T47D (cell line): ENCODE measurements around the gene PMEPA1.

Experiments used
- DNase-seq, 2 experiments: peaks; one replicate each; pipeline versions ENCODE4 v3.0.0 to v3.0.0-alpha.2; 2011 to 2012; ENCODE audit warnings: low read depth in 1 of 2, low spot score in 1 of 2
- JUND ChIP-seq: IDR thresholded peaks from 2 replicates; pipeline ENCODE4 v1.6.1; 2012; ENCODE audit warnings: low read depth
- in situ Hi-C: cut with HindIII; loops from 2 replicates; pipeline ENCODE4 v1.10.0; 2016; ENCODE audit warnings: low sequenced_read_pairs, low pct_unique_long_range_greater_than_20kb

The PMEPA1 gene

DNA sequence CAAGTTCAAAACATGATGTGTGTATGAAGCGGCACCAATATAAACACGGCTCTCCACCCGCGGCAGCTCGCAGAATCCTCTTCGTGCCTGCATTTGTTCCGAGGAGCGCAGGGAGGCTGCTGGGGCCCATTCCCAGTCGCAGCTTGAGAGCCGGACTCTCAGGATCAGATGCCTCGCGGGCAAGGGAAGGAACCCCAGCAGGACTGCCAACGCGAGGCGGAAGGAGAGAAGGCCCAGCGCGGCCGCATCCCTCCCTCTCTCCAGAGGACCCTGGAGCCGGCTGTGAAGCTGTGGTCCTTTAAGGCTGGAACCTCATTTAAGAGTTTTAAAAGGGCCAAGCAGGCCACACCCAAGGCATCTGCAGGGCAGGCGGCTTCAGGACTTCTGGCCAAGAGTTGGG, 45.3 kb downstream of the PMEPA1 start:
- in situ Hi-C loops: no loop called here
- TF ChIP-seq JUND: no peak
- no peak for DNase-seq

DNA sequence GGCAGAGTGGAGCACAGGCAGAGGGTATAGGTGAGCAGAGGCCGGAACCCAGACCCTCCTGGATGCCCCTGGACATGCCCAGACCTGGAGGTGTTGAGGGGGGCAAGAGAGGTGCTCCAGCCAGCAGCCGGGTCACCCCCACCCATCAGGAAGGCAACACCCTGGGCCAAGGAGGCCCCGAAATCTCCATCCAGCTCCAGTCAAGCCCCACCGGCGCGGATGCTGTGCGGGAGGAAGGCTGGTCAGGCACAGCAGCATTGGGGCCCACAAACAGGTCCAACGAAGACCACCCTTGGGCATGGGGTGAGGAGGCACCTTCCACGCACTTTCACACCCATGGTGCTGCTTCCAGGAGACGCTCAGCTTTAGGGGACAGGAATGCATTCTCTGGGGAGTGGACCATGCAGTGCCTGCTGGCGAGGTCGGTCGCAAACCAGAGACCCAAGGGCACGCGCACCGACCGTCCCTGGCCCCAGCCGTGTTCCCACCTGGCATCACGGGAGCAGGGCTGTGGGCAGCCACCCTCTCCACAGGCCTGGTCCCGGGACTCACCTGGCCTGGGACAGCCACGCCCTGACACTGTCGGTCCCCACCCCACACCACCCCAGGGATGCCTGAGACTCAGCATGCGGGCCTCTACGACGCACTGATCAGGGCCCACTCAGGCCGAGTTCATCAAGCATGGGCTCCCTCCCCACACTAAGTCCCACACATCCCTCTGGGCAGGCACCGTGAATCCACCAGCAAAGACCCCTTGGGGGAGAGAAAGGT, 45.9 kb downstream of the PMEPA1 start:
- TF ChIP-seq JUND: no peak
- no peak for DNase-seq
- in situ Hi-C loops: no loop called here

DNA sequence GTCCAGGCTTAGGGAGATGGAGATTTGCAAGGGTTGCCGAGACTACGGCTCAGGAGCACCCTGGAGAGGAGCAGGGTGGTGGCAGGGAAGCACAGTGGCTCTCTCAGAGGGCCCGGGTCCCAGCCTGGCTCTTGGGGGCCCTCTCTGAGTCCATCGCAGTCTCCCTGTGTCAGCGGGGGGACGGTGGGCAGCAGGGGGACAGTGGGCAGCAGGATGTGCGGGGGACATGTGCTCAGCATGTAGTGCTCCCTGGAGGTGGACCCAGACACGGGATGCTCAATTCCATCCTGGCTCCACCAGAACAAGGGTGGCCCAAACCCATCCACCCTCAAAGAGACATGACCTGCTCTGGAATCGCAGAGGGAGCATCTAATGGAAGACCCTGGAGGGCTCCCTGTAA, 46.6 kb downstream of the PMEPA1 start:
- no peak for TF ChIP-seq JUND
- in situ Hi-C loops: no loop called here
- no peak for DNase-seq

DNA sequence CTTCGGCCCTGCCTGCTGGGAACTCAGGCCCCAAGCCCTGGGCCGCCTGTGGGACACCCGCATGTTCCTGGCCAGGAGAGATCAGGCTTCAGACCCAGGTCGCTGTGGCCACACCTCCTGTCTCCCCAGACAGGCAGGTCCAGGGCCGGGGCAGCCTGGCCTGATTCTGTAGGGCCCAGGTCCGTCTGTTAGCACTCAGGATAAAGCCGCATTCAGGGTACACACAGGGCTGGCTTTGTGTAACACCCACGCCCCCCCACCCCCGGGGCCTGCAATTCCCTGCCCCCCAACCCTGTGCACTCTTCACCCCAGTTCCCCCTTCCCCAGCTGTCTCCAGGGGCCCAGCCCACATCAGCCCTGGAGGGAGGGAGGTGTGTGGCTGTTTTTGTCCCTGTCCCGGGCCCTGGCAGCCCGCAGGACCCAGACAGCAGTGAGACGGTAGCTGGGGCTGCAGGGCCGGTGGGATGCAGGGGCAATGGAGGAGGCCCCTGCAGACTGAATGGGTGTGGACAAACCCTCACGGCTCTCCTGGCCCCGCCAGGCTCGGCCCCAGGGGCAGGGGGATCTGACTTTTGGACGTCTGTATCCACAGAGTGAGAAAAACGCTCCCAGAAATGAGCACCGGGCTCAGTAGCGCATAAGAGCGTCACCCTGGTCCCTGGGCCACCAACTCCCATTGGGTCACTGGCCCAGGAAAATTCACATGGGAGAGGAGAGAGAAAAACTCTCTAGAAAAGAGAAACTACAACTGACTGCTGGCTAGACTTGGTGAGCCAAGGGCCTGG, 47.2 kb downstream of the PMEPA1 start:
- no peak for DNase-seq
- in situ Hi-C loops: no loop called here
- no peak for TF ChIP-seq JUND

DNA sequence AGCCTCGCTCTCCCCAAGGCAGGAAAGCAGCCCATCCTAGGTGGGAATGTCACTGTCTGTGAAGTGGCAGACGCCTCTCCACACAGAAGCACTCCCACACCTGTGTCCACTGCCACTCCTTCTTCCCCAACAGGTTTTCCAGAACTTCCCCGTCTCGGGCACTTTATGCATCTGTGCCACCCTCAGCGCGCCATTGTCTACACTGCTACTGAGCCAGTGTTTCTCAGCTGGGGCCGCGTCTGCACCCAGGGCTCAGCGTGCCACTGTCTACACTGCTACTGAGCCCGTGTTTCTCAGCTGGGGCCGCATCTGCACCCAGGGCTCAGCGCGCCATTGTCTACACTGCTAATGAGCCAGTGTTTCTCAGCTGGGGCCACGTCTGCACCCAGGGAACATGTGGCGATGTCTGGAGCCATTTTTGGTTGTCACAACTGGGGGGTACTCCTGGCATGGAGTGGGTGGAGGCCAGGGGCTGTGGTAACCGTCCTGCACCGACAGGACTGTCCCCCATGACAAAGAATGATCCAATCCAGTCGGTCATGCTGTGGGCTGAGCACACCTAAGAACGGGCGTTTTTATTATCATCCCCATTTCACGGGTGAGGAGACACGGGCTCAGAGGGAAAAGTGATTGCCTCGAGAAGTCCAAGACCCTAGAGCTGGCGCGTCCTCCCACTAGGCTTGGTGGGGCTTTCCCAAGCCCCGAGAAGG, 47.9 kb downstream of the PMEPA1 start:
- no peak for TF ChIP-seq JUND
- DNase-seq: no peak
- in situ Hi-C loops: no loop called here

DNA sequence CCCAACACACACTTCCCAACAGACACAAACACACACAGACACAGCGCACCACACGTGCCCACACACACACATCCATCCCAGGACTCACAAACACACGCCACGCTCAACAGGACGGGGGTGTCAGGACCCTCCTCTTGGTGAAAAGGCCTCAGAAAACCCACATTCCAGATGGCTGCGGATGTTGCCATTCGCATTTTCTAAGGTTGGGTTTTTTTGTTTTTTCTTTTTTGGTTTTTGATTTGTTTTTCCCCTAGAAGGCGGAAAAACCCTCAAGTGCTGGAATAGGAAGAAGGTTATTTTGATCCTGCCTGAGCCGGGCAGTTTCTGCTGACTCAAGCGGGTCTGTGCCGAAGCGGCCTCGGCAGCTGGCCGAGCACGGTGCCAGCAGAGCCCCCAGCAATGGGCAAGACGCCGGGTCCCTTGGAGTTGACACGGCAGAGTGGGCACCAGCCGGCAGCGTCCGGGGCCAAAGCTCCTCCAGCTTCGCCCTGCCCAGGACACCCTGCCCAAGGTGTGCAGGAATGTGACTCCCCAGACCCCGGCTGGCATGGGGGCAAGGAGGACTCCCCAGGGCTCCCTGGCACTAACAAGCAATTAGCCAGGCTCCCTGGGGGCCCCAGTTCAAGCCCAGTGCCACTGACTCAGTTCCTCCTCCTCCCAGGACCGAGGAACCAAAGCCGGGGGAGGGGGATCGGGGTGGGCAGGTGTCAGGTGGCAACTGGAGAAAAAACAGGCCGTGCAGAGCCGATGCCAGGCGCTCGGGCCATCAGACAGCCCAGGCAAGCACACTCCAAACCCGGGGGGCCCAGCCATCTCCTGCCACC, 48.7 kb downstream of the PMEPA1 start:
- TF ChIP-seq JUND: no peak
- in situ Hi-C loops: no loop called here
- DNase-seq: no peak

DNA sequence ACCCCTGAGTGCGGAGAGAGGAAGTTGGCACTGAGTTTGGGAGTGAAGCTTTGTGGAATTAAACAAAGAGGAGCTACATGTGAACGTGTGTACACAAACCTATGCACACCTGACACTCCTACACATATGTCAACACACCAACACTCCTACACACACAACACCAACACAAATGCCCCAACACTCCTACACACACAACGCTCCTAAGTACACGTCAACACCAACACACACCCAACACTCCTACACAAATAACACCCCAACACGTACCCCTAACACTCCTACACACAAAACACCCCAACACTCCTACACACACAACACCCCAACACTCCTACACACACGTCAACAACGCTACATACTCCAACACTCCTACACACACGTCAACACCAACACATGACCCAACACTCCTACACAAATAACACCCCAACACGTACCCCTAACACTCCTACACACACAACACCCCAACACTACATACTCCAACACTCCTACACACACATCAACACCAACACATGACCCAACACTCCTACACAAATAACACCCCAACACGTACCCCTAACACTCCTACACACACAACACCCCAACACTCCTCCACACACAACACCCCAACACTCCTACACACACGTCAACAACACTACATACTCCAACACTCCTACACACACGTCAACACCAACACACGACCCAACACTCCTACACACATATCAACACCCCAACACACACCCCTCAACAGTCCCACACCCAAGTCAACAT, 49.5 kb downstream of the PMEPA1 start:
- in situ Hi-C loops: no loop called here
- TF ChIP-seq JUND: no peak
- no peak for DNase-seq

DNA sequence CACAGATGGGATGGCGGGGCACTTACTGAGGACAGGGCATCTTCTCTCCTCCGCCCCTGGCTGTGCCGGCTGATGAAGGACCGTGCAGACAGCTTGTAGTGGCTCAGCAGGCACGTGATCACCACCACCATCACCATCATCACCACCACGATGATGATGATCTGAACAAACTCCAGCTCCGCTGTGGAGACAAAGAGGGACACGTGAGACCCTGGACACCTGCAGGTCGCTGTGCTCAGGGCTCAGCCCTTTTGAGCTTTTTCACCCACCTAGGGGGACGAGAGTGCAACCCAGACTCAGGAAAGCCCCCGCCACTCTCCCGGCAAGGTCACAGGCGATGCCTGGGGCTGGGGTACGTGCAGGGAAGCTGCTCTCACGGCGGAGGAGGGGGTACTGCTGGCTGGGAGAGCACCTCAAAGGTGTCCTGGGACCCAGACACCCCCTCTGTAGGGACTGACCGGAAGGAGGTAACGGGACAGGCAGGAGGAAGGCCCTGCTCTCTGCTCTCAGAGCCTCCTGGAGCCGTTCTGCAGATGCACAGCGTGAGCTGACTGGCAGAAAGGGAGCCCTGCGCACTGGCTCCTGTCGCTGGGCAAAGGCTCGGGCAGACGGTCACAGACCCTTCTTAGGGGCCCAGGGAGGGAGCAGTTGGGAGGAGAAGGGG, 50.2 kb downstream of the PMEPA1 start:
- no peak for TF ChIP-seq JUND
- in situ Hi-C loops: no loop called here
- DNase-seq: no peak

DNA sequence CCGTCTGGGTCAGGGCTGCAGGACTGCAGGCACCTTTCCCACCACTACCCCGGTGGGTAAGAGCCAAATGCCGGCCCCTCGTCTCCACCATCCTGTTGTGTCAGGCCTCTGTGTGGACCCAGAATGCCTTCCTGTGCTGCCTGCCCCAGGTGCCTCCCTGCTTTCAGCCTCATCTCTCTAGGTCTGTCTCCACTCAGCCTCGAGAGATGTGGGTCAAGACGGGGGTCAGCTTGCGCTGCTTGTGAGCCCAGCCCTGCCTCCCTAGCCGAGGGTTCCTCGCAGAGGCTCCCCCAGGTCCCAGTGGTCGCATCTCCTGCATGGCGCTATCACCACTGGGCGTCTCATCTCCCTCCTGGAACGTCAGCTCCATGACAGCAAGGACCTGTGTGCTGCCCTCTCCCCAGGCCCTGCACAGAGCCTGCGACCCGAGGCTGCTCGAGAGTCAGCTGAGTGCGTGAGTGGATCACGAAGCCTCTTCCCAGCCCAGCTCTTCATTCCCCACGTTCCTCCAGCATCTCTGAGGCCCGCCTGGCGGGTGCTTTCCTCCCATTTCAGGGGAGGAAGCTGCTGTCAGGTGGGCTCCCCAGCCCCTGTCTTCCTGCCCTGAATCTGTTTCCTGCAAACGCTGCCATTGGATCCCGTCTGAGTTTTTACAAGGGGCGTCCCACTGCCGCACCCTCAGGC, 50.8 kb downstream of the PMEPA1 start:
- TF ChIP-seq JUND: no peak
- DNase-seq: no peak
- in situ Hi-C loops: no loop called here

DNA sequence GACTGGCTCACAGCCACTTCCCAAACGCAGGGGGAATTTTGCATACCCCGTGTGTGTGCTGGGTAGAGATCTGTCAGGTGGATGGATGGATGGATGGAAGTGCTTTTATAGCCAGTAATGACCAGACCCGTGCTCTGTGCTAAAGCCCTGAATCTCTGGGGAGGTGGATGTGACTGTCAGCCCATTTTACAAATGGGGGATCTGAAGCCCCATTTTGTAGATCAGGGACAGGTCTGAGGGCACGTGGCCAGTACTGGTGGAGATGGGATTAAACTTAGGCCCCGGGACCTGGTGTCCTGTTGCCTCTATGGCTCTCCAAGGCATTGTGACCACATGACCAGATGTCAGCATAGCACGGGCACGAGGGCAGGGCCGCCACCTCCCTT, 51.4 kb downstream of the PMEPA1 start:
- in situ Hi-C loops: no loop called here
- DNase-seq: no peak
- no peak for TF ChIP-seq JUND
